ENCODE results near the gene KRTAP5-10.
"Not testable (repeated sequence)": the region's sequence is repeated elsewhere in the genome, so short reads cannot be mapped to it uniquely, and the experiment has no call there.

Gene KRTAP5-10

DNA sequence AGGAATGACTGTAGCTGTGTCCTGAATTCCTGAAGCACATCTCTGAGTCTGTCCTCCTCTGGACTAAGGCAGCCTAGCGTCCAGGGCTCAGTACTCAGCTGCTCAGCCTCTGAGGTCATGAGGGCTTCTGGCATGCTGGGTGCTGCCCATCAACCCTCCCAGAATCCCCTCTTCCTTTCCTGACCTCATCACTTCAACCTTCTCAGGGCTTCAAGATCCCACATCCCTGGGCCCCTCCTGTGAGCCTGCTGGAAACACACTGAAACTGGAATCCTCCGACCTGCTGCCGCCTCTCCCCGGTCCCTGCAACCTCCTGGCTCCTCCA lies 26.7 kb upstream of the KRTAP5-10 start:
- H3K4me3 ChIP-seq (ENCODE audit: low read length), result no peak overlapping the region
- TF ChIP-seq, protein P1, sequence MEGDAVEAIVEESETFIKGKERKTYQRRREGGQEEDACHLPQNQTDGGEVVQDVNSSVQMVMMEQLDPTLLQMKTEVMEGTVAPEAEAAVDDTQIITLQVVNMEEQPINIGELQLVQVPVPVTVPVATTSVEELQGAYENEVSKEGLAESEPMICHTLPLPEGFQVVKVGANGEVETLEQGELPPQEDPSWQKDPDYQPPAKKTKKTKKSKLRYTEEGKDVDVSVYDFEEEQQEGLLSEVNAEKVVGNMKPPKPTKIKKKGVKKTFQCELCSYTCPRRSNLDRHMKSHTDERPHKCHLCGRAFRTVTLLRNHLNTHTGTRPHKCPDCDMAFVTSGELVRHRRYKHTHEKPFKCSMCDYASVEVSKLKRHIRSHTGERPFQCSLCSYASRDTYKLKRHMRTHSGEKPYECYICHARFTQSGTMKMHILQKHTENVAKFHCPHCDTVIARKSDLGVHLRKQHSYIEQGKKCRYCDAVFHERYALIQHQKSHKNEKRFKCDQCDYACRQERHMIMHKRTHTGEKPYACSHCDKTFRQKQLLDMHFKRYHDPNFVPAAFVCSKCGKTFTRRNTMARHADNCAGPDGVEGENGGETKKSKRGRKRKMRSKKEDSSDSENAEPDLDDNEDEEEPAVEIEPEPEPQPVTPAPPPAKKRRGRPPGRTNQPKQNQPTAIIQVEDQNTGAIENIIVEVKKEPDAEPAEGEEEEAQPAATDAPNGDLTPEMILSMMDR (conservative IDR thresholded peaks at IDR 0.05; ENCODE audit: low read length), result no peak
- no peak for DNase-seq (ENCODE audit: low read depth)

DNA sequence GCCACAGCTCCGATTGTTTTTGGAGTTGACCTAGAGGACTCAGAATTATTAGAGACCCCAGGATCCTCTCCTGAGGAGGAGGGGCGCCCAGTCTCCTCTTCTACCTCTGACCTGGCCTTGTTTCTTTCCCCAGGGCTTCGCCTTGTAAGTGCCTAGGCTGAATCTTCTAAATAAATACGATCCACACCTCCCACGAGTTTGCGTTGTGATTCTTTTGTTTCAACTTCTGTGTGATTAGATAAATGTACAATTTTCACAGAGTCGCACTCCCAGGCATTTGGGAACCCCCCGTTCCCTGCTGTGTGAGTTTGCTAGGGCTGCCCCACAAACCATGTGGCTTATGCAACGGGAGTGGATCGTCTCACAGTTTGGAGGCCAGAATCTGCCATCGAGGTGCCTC lies 26.3 kb upstream of the KRTAP5-10 start:
- no peak for DNase-seq (ENCODE audit: low read depth)
- H3K4me3 ChIP-seq (ENCODE audit: low read length), result no peak overlapping the region
- TF ChIP-seq, protein P1 (conservative IDR thresholded peaks at IDR 0.05; ENCODE audit: low read length), result no peak

DNA sequence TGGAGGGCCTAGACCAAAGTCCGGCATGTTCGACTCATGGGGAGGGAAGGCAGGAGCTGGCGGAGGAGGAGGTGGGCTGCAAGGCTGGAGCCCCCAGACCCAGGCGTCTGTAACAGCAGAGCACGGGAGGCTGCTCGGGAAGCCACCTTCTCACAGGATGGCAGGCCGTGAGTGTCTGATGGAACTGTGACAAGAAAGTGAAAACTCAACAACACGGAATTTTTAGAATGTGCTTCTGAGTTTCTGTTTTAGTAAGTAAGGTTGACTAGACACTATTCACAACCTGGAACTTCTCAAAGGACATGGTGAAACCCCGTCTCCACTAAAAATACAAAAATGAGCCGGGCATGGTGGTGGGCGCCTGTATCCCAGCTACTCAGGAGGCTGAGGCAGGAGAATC lies 25.4 kb upstream of the KRTAP5-10 start:
- H3K4me3 ChIP-seq (ENCODE audit: low read length), result not testable (repeated sequence)

DNA sequence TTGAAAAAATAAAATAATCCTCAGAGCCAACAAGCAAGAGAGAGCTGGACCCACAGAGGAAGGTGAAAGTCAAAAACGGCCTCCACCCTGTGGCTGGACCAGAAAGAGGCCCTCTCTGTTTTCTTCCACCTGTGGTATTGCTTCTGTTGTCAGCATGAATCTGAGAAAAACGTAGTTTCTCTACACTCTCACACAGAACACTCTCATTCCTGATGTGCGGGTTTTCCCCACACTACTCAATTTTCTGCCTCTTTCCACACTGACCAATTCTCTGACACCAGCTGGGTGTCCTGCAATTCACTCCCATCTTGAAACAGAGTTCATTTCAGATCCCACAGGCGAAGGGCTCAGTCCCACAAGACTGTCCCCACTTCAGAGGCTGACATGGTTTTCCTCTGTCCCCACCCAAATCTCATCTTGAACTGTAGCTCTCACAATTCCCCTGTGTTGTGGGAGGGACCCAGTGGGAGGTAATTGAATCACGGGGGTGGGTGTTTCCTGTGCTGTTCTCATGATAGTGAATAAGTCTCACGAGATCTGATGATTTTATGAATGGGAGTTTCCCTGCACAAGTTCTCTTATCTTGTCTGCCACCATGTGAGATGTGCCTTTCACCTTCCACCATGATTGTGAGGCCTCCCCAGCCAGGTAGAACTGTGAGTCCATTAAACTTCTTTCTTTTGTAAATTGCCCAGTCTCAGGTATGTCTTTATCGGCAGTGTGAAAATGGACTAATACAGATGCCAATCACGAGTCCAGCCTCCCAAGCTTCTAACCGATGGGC lies 24.6 kb upstream of the KRTAP5-10 start:
- not testable (repeated sequence) for DNase-seq (ENCODE audit: low read depth); H3K4me3 ChIP-seq (ENCODE audit: low read length)

More for the DNA sequence above, 25.4 kb upstream of the KRTAP5-10 start:
- not testable (repeated sequence) for DNase-seq (ENCODE audit: low read depth)

DNA sequence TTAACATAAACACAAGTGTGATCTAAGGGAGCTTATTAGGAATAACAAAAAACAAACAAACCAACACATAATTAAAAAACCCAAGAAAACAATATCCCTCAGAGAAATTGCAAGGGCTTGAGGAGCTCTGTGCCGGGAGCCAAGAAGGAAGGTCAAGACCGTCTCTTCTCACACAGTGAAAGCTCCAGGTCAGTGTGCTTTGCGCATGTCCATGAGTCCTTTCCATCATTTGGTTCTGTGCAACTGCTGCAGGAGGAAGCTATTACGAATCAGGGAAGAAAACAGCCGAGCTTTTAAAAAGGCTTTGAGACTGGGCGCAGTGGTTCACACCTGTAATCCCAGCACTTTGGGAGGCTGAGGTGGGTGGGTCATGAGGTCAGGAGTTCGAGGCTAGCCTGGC lies 23.0 kb upstream of the KRTAP5-10 start:
- H3K4me3 ChIP-seq (ENCODE audit: low read length), result no peak overlapping the region
- TF ChIP-seq, protein P1 (conservative IDR thresholded peaks at IDR 0.05; ENCODE audit: low read length), result no peak
- no peak for DNase-seq (ENCODE audit: low read depth)

DNA sequence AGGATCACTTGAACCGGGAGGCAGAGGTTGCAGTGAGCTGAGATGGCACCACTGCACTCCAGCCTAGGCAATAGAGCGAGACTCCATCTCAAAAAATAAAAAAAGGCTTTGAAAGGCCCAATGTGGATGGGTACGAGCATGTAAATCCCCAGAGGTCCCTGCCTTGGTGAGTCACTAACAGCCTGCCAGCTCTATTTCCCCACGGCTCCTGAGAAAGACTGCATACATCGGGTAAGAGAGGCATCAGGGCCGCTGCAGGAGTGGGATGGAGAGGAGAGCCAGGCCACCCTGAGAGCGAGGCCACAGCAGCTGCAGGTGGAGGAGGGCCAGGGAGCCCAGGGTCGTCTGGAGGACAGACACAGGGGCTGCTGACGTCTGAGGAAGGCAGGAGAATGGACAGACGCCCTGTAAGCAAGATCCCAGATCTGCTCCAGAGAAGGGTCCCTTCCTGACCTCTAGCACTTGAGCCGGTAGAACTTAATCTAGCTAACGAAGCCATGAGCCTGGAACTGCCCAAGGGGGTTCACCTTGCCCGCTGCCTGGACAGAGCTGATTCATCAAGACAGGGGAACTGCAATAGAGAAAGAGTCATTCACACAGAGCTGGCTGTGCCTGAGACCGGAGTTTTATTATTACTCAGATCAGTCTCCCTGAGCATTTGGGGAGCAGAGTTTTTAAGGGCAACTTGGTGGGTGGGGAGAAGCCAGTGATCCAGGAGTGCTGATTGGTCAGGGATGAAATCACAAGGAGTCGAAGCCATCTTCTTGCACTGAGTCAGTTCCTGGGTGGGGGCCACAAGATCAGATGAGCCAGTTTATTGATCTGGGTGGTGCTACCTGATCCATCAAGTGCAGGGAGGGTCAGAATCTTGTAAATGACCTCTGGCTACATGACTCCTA lies 22.2 kb upstream of the KRTAP5-10 start:
- no peak overlapping the region for H3K4me3 ChIP-seq (ENCODE audit: low read length)
- DNase-seq (ENCODE audit: low read depth), result no peak
- TF ChIP-seq, protein P1 (conservative IDR thresholded peaks at IDR 0.05; ENCODE audit: low read length), result no peak

DNA sequence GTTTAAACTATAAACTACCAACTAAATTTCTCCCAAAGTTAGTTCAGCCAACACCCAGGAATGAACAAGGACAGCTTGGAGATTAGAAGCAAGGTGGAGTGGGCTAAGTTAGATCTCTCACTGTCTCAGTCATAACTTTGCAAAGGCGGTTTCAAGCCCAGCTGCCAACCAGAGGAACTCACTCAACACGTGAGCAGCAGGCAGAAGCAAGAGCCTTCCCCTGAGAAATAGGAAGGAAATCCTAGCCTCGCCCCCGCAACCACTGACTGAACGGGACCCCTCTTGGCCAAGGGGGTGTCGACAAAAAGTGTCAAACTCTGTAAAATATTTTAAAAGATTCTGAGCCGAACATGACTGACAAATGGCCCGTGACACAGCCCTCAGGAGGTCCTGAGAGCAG lies 21.5 kb upstream of the KRTAP5-10 start:
- no peak for DNase-seq (ENCODE audit: low read depth)
- no peak overlapping the region for H3K4me3 ChIP-seq (ENCODE audit: low read length)
- TF ChIP-seq, protein P1 (conservative IDR thresholded peaks at IDR 0.05; ENCODE audit: low read length), result no peak
